Cardiac septum (tissue), 1 donor: ENCODE results near the gene TNFSF11. TPM values are rescaled to one million over a fixed set of nuclear protein-coding genes. Genes with fewer than 3 reads are reported as not detected.
"Not testable (repeated sequence)": the region's sequence is repeated elsewhere in the genome, so short reads cannot be mapped to it uniquely, and the experiment has no call there.

Source experiments
- DNase-seq: peaks from one replicate; pipeline ENCODE4 v3.0.0-alpha.2; 2020; ENCODE audit warnings: low spot score
- intact Hi-C: fragments of 100-400 bp; cut with DNase I; formaldehyde crosslinking; loops from one replicate; pipeline ENCODE4 v1.14.0; 2022
- total RNA-seq: library from RNA; stranded (reverse); fragmentation: NEBNext Ultra II Directional; extraction: Animal tissue kit (Norgen Biotek cat#: 25700); gene quantifications from one replicate; pipeline ENCODE4 v1.2.1, GENCODE V29; 2021
- donor health status: DM: no; HTN: no; CAD: no.

Gene TNFSF11
- total RNA-seq, 1 donor from 2014 or later: not detected

DNA sequence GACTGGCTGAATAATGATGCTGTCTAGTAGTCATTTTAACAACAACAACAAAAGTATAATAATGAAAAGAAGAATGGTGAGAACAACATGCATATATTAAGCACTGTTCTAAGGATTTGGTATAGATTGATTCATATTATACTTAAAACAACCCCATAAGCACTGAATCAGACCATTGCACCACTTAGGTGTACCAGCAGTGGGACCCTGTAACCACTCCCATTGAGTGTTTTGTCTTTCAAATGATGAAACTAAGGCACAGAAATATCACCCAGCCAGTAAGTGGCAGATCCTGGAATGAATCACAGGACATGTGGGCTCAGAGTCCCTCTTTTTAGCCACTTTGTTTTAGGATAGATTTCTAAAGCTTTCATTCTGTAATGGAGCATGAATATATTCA lies 14.9 kb upstream of the TNFSF11 start:
- DNase-seq: no peak
- intact Hi-C loops: no loop called here

GRCh38 chr13:42559573-42560218 lies 14.3 kb upstream of the TNFSF11 start:
- DNase-seq, intact Hi-C loops: not testable (repeated sequence)

DNA sequence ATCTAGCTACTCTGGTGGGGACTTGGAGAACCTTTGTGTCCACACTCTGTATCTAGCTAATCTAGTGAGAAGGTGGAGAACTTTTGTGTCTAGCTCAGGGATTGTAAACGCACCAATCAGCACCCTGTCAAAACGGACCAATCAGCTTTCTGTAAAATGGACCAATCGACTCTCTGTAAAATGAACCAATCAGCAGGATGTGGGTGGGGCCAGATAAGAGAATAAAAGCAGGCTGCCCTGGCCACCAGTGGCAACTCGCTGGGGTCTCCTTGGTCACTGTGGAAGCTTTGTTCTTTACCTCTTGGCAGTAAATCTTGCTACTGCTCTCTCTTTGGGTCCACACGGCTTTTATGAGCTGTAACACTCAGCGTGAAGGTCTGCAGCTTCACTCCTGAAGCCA lies 13.6 kb upstream of the TNFSF11 start:
- intact Hi-C loops, DNase-seq: not testable (repeated sequence)

DNA sequence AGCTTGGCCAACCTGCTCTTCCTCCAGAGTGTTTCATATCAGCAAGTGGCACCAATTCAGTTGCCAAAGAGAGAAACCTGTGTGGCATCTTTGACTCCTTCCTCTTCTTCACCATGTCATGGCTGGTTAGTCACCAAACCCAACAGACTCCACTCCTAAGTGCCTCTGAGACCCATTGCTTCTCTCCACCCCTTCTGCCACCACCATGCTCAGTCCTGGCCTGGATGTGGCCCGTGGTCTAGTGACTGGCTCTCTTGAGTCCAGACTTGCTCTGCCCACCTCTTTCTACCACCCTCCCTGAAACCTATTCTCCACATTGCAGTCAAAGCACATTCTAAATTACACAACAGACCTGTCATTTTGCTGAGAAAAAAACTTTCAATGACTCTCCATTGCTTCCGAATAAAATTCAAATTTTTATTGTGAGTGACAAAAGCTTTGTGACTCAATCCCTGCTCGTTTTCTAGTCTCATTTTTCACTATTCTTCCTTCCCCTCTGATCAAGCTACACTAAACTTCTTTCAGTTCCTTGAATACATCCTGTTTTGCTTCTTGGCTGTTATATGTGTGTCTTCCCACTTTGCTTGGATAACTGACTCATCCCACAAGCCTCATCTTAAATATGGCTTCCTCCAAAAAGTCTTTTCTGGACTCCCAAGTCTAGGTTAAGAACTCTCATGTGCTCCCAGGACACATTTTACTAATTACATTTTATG lies 12.0 kb upstream of the TNFSF11 start:
- DNase-seq: no peak
- intact Hi-C loops: no loop called here

DNA sequence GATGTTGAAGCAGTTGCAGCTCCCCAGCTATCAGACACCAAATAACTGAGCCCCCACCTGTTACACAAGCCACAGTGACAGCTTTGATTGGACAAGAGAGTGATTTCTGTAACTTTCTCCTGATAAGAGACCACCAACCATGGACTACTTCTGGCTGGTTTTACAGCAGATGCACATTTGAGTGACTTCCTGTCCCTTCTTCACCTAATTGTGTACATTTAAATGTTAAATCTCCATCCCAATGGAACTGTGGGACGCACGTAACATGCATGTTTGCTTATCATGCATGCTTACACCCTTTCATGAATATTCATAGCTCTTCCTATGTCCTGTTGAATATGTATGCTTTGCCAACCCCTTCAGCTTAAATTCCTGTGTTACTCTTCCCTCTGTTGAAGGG lies 6.0 kb upstream of the TNFSF11 start:
- no peak for DNase-seq

GRCh38 chr13:42569576-42570344 lies 4.2 kb upstream of the TNFSF11 start:
- intact Hi-C loops: no loop called here
- no peak for DNase-seq

More for the DNA sequence above, 6.0 kb upstream of the TNFSF11 start:
- intact Hi-C loops: no loop called here

DNA sequence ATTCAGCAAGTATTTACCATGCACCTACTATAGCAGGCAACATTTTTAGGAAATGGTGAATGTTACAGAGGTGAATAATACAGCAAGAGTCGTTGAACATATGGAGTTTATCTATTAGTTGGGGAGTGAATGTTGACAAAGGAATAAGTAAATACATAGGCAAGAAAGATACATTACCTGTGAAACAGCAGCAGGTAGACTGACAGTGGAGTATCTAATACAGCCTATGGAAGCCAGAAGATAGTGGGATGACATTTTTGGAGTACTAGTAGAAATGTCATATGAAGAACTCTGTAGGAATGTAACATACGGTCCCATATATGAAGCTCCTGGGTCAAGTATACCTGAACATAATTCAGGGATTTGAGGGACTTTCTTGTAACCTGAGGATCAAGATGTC lies 2.1 kb upstream of the TNFSF11 start:
- intact Hi-C loops: no loop called here
- DNase-seq: no peak

DNA sequence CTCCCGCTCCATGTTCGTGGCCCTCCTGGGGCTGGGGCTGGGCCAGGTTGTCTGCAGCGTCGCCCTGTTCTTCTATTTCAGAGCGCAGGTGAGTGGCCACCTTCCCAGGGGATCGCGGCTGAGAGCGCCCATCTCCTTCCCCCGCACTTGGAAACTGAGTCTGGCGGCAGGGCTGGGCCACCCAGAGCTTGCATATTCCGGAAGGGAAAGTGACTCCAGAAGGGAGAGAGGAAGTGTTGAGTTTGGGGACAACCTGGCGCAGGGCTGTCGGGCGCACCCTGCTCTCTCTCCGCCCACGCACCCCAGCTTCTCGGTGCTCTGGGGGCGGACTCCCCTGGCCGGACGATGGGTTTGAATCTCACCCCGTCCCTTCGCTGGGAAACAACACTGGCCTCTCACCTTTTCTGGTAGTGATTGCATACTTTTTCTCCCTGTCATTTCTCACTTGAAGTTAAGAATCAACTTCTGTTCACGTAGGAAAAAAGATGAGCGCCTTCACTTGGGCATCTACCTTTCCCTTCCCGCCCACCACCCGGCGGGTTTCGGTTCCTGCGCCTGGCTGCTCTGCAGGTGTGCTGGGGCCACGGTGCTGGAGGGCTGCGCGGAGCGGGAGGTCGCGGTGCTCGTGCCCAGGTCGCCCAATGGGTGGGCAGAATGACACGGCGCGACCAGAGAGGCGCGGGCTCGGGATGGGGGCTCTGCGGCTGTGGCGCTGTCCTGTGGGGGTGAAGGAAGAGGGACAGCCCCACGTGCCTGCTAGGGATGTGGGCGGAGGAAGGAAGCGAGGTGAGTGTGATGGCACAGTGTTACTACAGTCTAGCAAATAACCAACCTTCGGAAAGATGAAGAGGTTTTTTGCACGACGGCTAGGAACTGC lies 721 bp downstream of the TNFSF11 start:
- intact Hi-C loops: no loop called here
- DNase-seq: no peak

- DNase-seq: no peak
- intact Hi-C loops: no loop called here
Observed at GRCh38 chr13:42575938-42576337, 2.0 kb downstream of the TNFSF11 start.

GRCh38 chr13:42577538-42577937 lies 3.6 kb downstream of the TNFSF11 start:
- DNase-seq: no peak
- intact Hi-C loops: no loop called here

GRCh38 chr13:42580644-42581043 lies 6.7 kb downstream of the TNFSF11 start:
- intact Hi-C loops: no loop called here
- no peak for DNase-seq

DNA sequence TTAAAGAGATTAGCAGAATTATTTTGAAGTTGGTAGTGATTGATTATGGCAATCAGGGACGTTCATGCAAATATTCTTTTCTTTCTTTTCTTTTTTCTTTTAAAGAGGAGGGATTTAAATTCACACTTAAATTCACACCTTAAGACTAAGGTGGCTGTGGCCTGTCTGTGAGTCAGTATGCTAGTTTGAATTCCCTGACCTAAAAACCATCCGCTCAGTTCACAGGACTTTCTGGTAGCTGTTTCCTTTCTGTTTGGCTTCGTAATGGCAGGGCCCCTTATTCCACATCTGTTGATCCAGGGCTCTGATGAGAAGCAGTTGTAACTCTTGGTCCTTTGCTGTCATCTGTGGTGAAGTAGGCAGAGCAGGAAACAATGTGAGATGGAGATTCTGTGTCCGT lies 7.5 kb downstream of the TNFSF11 start:
- DNase-seq: no peak
- intact Hi-C loops: no loop called here

DNA sequence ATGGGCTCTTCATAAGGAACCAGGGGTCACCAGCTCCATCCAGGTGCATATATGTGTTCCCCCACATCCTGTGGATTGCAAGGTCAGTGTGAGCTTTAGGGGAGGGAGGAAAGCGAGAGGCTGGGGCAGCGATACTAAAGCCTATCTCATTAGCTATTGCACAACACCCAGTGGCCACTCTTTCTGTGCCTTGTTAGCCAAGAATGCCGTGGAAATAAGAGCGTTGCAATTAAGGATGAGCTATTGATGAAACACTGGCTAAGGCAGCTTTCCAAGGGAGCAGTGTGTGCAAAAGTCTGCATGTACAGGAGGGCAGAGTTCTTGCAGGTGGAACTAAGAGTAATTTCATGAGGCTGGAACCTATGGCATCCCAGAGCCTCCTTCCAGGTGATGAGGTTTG lies 17.6 kb downstream of the TNFSF11 start:
- no peak for DNase-seq
- intact Hi-C loops: loop anchor here (10.0 kb wide), 1 partner anchor 543 kb away; no protein-coding TSS in a partner anchor

GRCh38 chr13:42592915-42593900 lies 19.3 kb downstream of the TNFSF11 start:
- DNase-seq: no peak
- intact Hi-C loops: loop anchor here (10.0 kb wide), 1 partner anchor 542 kb away; no protein-coding TSS in a partner anchor

DNA sequence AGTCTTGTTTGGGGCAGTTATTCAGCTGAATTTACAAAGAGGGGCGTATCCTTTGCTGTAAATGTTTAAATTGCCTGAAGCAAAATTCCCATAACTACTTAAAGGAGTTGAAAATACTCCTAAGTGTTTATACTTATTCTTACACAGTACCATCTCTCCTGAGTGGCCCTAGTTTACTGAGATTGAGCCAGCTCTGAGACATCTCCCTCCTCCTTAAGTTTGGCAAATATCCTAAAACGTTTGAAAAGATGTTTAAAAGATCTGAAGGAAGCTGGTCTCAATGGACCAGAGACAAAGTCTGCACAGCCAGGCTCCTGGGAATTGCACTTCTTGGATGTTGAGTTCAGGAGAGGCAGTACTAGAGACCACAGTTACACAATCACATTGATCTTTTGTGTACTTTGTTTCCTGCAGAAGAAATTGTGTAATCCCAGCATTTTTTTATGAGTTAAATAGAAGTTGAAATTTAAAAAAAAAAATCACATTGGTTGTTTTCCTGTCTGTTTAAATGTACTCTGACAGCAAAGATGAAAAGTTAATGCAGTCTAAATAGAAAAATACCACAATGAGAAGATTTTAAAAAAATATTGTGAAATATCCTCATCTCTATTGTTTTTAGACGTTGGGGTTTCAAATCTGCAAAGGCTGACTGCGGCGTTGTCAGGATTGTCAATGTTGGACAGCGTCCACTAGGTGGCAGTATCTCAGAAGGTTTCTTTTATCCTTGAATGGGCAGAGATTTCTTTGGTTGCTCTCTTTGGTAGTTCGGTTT lies 20.7 kb downstream of the TNFSF11 start:
- intact Hi-C loops: loop anchor here (10.0 kb wide), 1 partner anchor 540 kb away; no protein-coding TSS in a partner anchor
- DNase-seq: no peak

- intact Hi-C loops: loop anchor here (10.0 kb wide), 1 partner anchor 540 kb away; no protein-coding TSS in a partner anchor
- DNase-seq: no peak
Observed at GRCh38 chr13:42595253-42595571, 21.3 kb downstream of the TNFSF11 start.

DNA sequence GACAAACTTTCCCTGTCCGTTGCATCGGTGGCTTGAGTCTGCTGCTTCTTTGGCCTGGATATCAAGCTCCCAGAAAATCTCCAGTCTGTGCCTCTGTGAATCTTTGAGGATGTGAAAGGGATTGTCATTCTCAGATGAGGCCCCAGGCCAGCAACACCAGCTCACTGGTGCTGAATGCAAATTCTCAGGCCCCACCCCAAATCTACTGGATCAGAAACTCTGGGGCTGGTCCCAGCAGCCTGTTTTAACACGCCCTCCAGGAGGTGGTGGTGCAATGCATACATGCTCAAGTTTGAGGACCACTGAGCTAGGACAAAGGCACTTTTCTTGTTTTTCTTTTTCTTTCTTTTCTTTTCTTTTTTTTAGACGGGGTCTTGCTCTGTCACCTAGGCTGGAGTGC lies 23.6 kb downstream of the TNFSF11 start:
- DNase-seq: no peak
- intact Hi-C loops: loop anchor here (10.0 kb wide), 1 partner anchor 537 kb away; no protein-coding TSS in a partner anchor

DNA sequence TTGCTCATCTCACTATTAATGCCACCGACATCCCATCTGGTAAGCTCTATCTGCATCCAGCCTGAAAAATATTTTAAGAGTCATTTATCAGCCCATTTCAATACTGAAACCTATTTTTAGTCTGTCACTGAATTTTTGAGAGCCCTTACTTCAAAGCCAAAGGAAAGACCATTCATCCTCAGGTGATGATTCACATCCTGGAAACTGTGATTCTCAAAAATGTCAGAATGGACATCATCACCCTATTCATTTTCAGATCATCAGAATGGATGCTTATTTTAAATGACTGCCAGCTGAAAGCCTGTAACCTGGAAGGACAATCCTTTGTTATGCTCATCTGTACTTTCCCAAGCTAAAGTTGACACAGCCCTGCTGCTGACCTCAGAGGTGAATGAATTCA lies 27.0 kb downstream of the TNFSF11 start:
- intact Hi-C loops: no loop called here
- DNase-seq: no peak
